ENCODE measurements around the gene HOXC9. TPM values are rescaled to one million over a fixed set of nuclear protein-coding genes. Genes with fewer than 3 reads are reported as not detected.

HOXC9 gene
- total RNA-seq, 2 donors from 2014 or later, result 0.23 to 3.0 TPM

DNA sequence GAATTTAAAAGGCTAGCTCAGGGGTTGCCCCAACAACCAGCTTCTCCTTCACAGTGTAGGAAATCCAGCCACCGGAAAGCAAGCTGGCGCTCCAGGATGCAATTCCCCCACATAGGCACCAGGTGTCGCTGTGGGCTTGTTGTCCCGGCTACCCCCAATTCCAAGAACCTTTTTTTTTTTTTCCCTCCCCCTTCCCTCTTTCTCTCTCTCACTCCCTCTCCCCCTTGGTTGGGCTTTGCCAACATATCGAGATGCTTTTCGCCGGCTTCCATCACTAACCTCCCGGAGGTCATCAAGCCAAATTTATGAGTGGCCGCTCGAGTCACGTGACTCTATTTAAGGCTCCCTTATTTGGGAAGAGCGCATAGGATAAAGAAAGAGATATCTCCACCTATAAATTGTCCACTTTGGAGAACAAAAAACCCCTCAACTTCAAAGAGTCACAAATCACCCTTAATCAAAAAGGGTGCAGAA lies 32.7 kb downstream of the HOXC9 start, which contains the start of gene HOXC5:
TSS of gene HOXC5 (plus strand) at position 424 of the 474 bp plus-strand sequence. CDS start 73 bp downstream, outside the sequence.
- TF ChIP-seq, protein P1, sequence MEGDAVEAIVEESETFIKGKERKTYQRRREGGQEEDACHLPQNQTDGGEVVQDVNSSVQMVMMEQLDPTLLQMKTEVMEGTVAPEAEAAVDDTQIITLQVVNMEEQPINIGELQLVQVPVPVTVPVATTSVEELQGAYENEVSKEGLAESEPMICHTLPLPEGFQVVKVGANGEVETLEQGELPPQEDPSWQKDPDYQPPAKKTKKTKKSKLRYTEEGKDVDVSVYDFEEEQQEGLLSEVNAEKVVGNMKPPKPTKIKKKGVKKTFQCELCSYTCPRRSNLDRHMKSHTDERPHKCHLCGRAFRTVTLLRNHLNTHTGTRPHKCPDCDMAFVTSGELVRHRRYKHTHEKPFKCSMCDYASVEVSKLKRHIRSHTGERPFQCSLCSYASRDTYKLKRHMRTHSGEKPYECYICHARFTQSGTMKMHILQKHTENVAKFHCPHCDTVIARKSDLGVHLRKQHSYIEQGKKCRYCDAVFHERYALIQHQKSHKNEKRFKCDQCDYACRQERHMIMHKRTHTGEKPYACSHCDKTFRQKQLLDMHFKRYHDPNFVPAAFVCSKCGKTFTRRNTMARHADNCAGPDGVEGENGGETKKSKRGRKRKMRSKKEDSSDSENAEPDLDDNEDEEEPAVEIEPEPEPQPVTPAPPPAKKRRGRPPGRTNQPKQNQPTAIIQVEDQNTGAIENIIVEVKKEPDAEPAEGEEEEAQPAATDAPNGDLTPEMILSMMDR (IDR thresholded peaks at IDR 0.05), result peak; percentile 63 to 85 (median 72)
- TF ChIP-seq POLR2A (IDR thresholded peaks at IDR 0.05), result no peak
- Histone ChIP-seq H3K36me3 (no peaks in the 10 kb centered on the region), H3K4me3 (no peak within 1 kb of the TSS), H3K4me1 (replicated peaks) (peaks cover 9% of the 10 kb centered on the region), H3K9me3 (no peaks in the 10 kb centered on the region), H3K27me3 (replicated peaks; ENCODE audit: insufficient read depth) (peaks cover 70% of the 10 kb centered on the region), H3K27ac (no peak within 1 kb of the TSS)
- peak; percentile 43 for DNase-seq (ENCODE audit: low spot score)
- intact Hi-C loops (cut with DNase I), result no loop called here
- 4% methylated on average over 12 of the region's 12 CpGs for WGBS

DNA sequence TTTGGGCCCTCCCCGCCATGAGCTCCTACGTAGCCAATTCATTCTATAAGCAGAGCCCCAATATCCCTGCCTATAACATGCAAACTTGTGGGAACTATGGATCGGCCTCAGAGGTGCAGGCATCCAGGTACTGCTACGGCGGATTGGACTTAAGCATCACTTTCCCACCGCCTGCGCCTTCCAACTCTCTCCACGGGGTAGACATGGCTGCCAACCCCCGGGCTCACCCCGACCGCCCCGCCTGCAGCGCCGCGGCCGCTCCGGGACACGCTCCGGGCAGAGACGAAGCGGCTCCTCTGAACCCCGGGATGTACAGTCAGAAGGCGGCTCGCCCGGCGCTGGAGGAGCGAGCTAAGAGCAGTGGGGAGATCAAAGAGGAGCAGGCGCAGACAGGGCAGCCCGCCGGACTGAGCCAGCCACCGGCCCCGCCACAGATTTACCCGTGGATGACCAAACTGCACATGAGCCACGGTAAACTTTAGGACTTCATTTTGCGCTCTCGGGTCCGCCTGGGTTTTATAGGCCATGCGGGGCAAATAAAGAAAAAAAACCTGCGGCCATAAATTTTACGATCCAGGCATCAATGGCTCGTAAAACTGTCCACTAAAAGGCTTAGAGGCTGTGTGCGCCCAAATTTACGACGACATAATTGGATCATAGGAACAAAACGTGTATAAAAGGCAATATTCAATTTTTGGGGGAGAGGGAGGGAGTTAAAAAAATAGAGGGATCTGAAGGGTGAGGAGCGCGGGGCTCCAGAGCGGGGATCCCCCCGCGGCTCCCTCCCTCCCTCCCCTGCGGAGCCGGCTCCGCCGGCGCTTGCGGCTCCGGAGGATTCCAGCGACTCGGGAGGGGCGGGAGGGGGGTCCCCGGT lies 33.4 kb downstream of the HOXC9 start:
- Histone ChIP-seq H3K27ac (no peak overlapping the region), H3K4me3 (no peak overlapping the region), H3K4me1 (replicated peaks) (peaks cover 9% of the 10 kb centered on the region), H3K27me3 (replicated peaks; ENCODE audit: insufficient read depth) (peaks cover 70% of the 10 kb centered on the region), H3K36me3 (no peaks in the 10 kb centered on the region), H3K9me3 (no peaks in the 10 kb centered on the region)
- 2% methylated on average over 38 of the region's 61 CpGs for WGBS
- peak; percentile 74 for TF ChIP-seq POLR2AphosphoS5 (IDR thresholded peaks at IDR 0.05)
- TF ChIP-seq POLR2A (IDR thresholded peaks at IDR 0.05), result no peak
- intact Hi-C loops (cut with DNase I), result no loop called here
- peak; percentile 46 for DNase-seq (ENCODE audit: low spot score)

DNA sequence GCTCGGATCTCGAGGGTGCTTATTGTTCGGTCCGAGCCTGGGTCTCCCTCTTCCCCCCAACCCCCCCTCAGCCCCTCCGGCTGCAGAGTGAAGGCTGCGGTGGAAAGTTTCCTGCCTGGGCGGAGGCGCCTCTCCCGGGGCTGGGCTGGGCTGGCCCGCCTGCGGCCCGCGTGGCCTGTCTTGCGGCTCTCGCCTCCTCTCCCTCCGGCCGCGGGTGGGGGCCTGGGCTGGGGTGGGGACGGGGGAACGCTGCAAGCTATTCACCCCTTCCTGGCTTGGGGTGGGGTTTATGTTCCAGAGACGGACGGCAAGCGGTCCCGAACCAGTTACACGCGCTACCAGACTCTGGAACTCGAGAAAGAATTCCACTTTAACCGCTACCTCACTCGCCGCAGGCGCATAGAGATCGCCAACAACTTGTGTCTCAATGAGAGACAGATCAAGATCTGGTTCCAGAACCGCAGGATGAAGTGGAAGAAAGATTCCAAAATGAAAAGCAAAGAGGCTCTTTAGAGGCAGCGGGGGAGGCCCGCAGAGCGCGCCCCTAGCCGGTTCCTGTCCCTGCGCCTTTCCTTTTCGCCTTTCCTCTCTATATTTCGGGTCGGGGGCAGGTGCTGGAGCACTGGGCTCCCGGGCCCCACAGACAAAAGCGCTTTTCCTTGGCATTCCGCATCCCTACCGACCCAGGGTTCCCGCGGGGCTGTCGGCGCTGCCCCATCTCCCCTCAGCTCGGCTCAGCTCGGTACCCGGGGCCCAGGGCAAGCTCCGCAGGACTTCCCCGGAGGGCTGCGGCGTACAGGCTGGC lies 34.2 kb downstream of the HOXC9 start:
- Histone ChIP-seq H3K36me3 (no peaks in the 10 kb centered on the region), H3K27me3 (replicated peaks; ENCODE audit: insufficient read depth) (peaks cover 66% of the 10 kb centered on the region), H3K4me3 (no peak overlapping the region), H3K27ac (no peak overlapping the region), H3K9me3 (no peaks in the 10 kb centered on the region), H3K4me1 (replicated peaks) (peaks cover 9% of the 10 kb centered on the region)
- DNase-seq (ENCODE audit: low spot score), result no peak
- 5% methylated on average over 49 of the region's 57 CpGs for WGBS
- intact Hi-C loops (cut with DNase I), result no loop called here
- TF ChIP-seq, protein P1 (IDR thresholded peaks at IDR 0.05), result no peak
- no peak for TF ChIP-seq POLR2AphosphoS5 (IDR thresholded peaks at IDR 0.05)

DNA sequence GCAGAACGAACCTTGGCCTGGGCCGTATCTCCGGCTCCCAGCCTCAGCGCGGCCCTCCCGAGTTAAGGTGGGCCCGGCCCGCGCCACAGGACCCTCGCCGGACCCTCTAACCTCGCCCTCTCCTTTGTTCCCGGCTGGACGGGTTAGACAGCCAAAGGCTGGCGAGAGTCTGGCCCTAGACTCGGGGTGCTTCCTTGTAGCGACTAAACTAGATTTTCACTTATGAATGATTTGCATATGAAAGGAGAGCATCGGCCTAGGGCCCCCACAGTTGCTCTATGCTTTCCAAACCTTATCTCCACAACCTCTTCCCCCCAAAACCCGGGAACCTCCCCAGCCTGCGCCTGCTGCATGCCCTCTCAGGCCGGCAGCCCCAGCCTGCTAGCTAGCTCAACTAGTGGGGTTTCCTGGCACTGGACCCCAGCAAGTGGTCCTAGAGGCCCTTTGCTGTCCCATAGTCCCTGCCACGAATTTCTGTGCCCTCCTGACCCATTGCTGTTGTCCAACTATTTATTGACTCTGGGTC lies 34.9 kb downstream of the HOXC9 start:
- Histone ChIP-seq H3K9me3 (no peaks in the 10 kb centered on the region), H3K27me3 (replicated peaks; ENCODE audit: insufficient read depth) (peaks cover 65% of the 10 kb centered on the region), H3K27ac (no peak overlapping the region), H3K36me3 (no peaks in the 10 kb centered on the region), H3K4me1 (replicated peaks) (peaks cover 9% of the 10 kb centered on the region), H3K4me3 (no peak overlapping the region)
- intact Hi-C loops (cut with DNase I), result no loop called here
- 46% methylated on average over 11 of the region's 22 CpGs for WGBS
- TF ChIP-seq POLR2A (IDR thresholded peaks at IDR 0.05) (no peak), POLR2AphosphoS5 (IDR thresholded peaks at IDR 0.05) (no peak)
- TF ChIP-seq, protein P1 (IDR thresholded peaks at IDR 0.05), result no peak
- DNase-seq (ENCODE audit: low spot score), result no peak
